Measurements from ENCODE around the gene OR2AE1. TPM values are rescaled to one million over a fixed set of nuclear protein-coding genes. Genes with fewer than 3 reads are reported as not detected.
"Not testable (repeated sequence)": the region's sequence is repeated elsewhere in the genome, so short reads cannot be mapped to it uniquely, and the experiment has no call there.

The OR2AE1 gene
- total RNA-seq, 6 donors from 2014 or later = 0.59 to 0.67 TPM; not detected in 4

GRCh38 chr7:99881370-99881769 is 4.5 kb upstream of the OR2AE1 start:
- WGBS, 2 donors = 94 to 96% methylated on average over 4 of the region's 4 CpGs
- Histone ChIP-seq H3K4me3 (no peak overlapping the region), H3K4me1 (no peaks in the 10 kb centered on the region), H3K27ac (no peak overlapping the region), H3K36me3 (no peaks in the 10 kb centered on the region), H3K9me3 (no peaks in the 10 kb centered on the region), H3K27me3 (no peaks in the 10 kb centered on the region)
- DNase-seq (no peak), ATAC-seq (ENCODE audit: low FRiP score in 2 of 2) (no peak)
- TF ChIP-seq POLR2A (IDR thresholded peaks at IDR 0.05) = no peak
- TF ChIP-seq CTCF (IDR thresholded peaks at IDR 0.05) = no peak

- Histone ChIP-seq H3K4me3 (no peak overlapping the region), H3K36me3 (peaks cover 0 to 3% (median 0%) of the 10 kb centered on the region in 4 donors), H3K4me1 (no peaks in the 10 kb centered on the region), H3K27me3 (no peaks in the 10 kb centered on the region), H3K9me3 (no peaks in the 10 kb centered on the region), H3K27ac (no peak overlapping the region)
- no peak for DNase-seq
- 82 to 88% methylated on average over 5 of the region's 5 CpGs for WGBS, 2 donors
- no peak for ATAC-seq (ENCODE audit: low FRiP score in 2 of 2)
- TF ChIP-seq EP300 (IDR thresholded peaks at IDR 0.05) (no peak), CTCF (IDR thresholded peaks at IDR 0.05) (no peak), POLR2A (IDR thresholded peaks at IDR 0.05) (no peak), POLR2AphosphoS5 (IDR thresholded peaks at IDR 0.05) (no peak)
Observed at GRCh38 chr7:99876491-99876890, 342 bp downstream of the OR2AE1 start.

DNA sequence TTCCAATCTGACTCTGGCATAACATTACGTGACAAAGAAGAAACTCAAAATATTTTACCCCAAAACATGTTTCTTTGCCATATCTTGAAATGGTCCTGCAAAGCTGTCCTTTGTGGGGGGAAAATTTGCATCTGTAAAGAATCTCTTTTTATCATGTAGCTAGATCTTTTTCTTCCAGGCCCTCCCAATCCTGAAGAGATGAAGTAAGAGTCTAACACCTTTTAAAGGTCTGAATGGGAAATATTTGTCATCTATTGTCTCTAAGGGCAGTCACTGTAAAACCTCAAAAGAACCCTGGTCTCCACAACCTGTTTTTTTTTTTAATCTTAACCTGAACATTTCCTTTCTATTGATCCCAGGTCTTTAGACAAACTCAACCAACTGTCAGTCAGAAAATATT is 8.6 kb downstream of the OR2AE1 start:
- no peak for DNase-seq
- ATAC-seq (ENCODE audit: low FRiP score in 2 of 2) = no peak
- Histone ChIP-seq H3K36me3 (no peaks in the 10 kb centered on the region), H3K4me1 (no peaks in the 10 kb centered on the region), H3K9me3 (no peaks in the 10 kb centered on the region), H3K4me3 (no peak overlapping the region), H3K27ac (no peak overlapping the region), H3K27me3 (no peaks in the 10 kb centered on the region)
- WGBS, 2 donors = 71 to 80% methylated on average over 1 of the region's 1 CpG
- TF ChIP-seq EP300 (IDR thresholded peaks at IDR 0.05) (no peak), CTCF (IDR thresholded peaks at IDR 0.05) (no peak)

DNA sequence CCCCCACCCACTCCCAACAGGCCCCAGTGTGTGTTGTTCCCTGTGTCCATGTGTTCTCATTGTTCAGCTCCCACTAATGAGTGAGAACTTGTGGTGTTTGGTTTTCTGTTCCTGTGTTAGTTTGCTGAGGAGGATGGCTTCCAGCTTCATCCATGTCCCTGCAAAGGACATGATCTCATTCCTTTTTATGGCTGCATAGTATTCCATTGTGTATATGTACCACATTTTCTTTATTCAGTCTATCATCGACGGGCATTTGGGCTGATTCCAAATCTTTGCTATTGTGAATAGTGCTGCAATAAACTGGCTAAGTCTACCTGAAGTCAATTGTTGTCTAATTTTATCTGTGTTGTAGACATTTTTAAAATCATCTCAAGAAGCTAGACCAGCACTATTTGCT is 9.4 kb downstream of the OR2AE1 start:
- WGBS, 2 donors = 86 to 96% methylated on average over 2 of the region's 2 CpGs
- H3K27me3 ChIP-seq; DNase-seq; H3K36me3 ChIP-seq; H3K9me3 ChIP-seq; ATAC-seq (ENCODE audit: low FRiP score in 2 of 2); H3K4me3 ChIP-seq; H3K27ac ChIP-seq; H3K4me1 ChIP-seq: not testable (repeated sequence)

GRCh38 chr7:99863847-99864440 is 12.9 kb downstream of the OR2AE1 start:
- H3K36me3 ChIP-seq = no peaks in the 10 kb centered on the region
- no peak for ATAC-seq (ENCODE audit: low FRiP score in 2 of 2)

More at GRCh38 chr7:99863847-99864440, 12.9 kb downstream of the OR2AE1 start:
- H3K9me3 ChIP-seq = no peaks in the 10 kb centered on the region
- no peak overlapping the region for H3K27ac ChIP-seq
- DNase-seq = no peak
- TF ChIP-seq POLR2AphosphoS5 (IDR thresholded peaks at IDR 0.05) (no peak), POLR2A (IDR thresholded peaks at IDR 0.05) (no peak), EP300 (IDR thresholded peaks at IDR 0.05) (no peak), CTCF (IDR thresholded peaks at IDR 0.05) (no peak)
- 50 to 51% methylated on average over 2 of the region's 2 CpGs for WGBS, 2 donors
- no peak overlapping the region for H3K4me3 ChIP-seq
- no peaks in the 10 kb centered on the region for H3K27me3 ChIP-seq
- no peaks in the 10 kb centered on the region for H3K4me1 ChIP-seq

Data from upper lobe of left lung (tissue), 6 donors.